Mesendoderm (in vitro differentiated cells): ENCODE results near the gene UTP18.

Experiments
- DNase-seq: peaks from one replicate; pipeline ENCODE4 v3.0.0; 2013
- H2AK5ac ChIP-seq: 2 replicates; pipeline ENCODE4 v1.6.1; 2013; ENCODE audit warnings: low read length, inconsistent platforms
- H2BK120ac ChIP-seq: 2 replicates; pipeline ENCODE4 v1.6.1; 2013; ENCODE audit warnings: low read depth, mild to moderate bottlenecking, low read length, moderate library complexity, mixed read lengths
- H2BK15ac ChIP-seq: replicated peaks from 2 replicates; pipeline ENCODE4 v1.6.1; 2013; ENCODE audit warnings: low read depth, mild to moderate bottlenecking, moderate library complexity
- H2BK5ac ChIP-seq: 2 replicates; pipeline ENCODE4 v1.6.1; 2013; ENCODE audit warnings: low read length, inconsistent platforms
- H3K18ac ChIP-seq: 2 replicates; pipeline ENCODE4 v1.6.1; 2013; ENCODE audit warnings: mild to moderate bottlenecking, low read length, mixed read lengths
- H3K23ac ChIP-seq: one replicate; pipeline ENCODE4 v1.6.1; 2013; ENCODE audit warnings: low read length
- H3K27ac ChIP-seq: 2 replicates; pipeline ENCODE4 v1.5.1; 2013; ENCODE audit warnings: low read depth, mild to moderate bottlenecking, inconsistent platforms, low read length, moderate library complexity
- H3K27me3 ChIP-seq: 2 replicates; pipeline ENCODE4 v1.6.1; 2013; ENCODE audit warnings: low read length, control low read depth, mild to moderate bottlenecking, inconsistent platforms; ENCODE audit not compliant: insufficient read depth, poor library complexity
- H3K36me3 ChIP-seq: 2 replicates; pipeline ENCODE4 v1.6.1; 2013; ENCODE audit warnings: low read length, inconsistent platforms; ENCODE audit not compliant: control insufficient read depth, insufficient read depth
- H3K4ac ChIP-seq: one replicate; pipeline ENCODE4 v1.6.1; 2013; ENCODE audit warnings: low read depth, mild to moderate bottlenecking, low read length, moderate library complexity
- H3K4me1 ChIP-seq: 2 replicates; pipeline ENCODE4 v1.6.1; 2013; ENCODE audit warnings: low read depth, low read length, inconsistent platforms; ENCODE audit not compliant: control insufficient read depth
- H3K4me2 ChIP-seq: 2 replicates; pipeline ENCODE4 v1.6.1; 2013; ENCODE audit warnings: low read length
- H3K4me3 ChIP-seq: 2 replicates; pipeline ENCODE4 v1.5.1; 2013; ENCODE audit warnings: mild to moderate bottlenecking, low read length
- H3K56ac ChIP-seq: one replicate; pipeline ENCODE4 v1.6.1; 2013; ENCODE audit warnings: low read length
- H3K79me1 ChIP-seq: 2 replicates; pipeline ENCODE4 v1.6.1; 2013; ENCODE audit warnings: low read length, inconsistent platforms
- H3K79me2 ChIP-seq: 2 replicates; pipeline ENCODE4 v1.6.1; 2013; ENCODE audit warnings: mild to moderate bottlenecking, low read length; ENCODE audit not compliant: control insufficient read depth, insufficient read depth
- H3K9ac ChIP-seq: 2 replicates; pipeline ENCODE4 v1.6.1; 2013; ENCODE audit warnings: low read length, inconsistent platforms
- H4K5ac ChIP-seq: one replicate; pipeline ENCODE4 v1.6.1; 2013; ENCODE audit warnings: low read length
- H4K8ac ChIP-seq: one replicate; pipeline ENCODE4 v1.6.1; 2013; ENCODE audit warnings: low read depth, mild to moderate bottlenecking, control low read depth, low read length, moderate library complexity
- WGBS: extraction: QIAGEN DNeasy Blood & Tissue Kit; methylation state at CpG from one replicate; pipeline ENCODE4 v1.1.7; 2013; ENCODE audit warnings: low lambda C conversion rate, missing lambda C conversion rate; ENCODE audit not compliant: insufficient coverage; ENCODE audit errors: extremely low coverage; 5-methylcytosine and 5-hydroxymethylcytosine counted together

The UTP18 gene

DNA sequence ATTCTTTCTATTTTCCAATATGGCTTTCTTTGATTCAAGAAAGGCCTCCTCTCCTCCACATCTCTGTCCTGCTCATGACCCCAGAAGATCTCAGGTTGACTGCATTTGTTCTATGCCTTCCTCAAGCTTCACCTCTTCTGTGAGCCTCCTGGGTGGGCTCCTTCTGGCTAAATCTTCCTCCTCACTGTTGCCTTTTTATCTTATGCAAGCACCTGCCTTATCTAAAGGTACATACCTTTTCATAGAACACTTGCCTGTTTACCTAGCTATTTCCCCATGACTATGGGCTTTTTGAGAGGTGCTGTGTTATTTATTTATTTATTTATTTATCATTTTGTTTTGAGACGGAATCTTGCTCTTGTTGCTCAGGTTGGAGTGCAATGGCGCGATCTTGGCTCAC is 81.1 kb downstream of the UTP18 start:
- no peaks in the 10 kb centered on the region for H3K79me2 ChIP-seq
- H3K79me1 ChIP-seq = no peaks in the 10 kb centered on the region
- no peak overlapping the region for H4K8ac ChIP-seq
- no peaks in the 10 kb centered on the region for H3K27me3 ChIP-seq
- H3K4ac ChIP-seq = no peak overlapping the region
- H3K36me3 ChIP-seq = no peaks in the 10 kb centered on the region
- no peak overlapping the region for H3K18ac ChIP-seq
- H3K9ac ChIP-seq = no peak overlapping the region
- WGBS = no CpG with 5 or more reads among the region's 3 CpGs
- H2BK120ac ChIP-seq = no peak overlapping the region
- H4K5ac ChIP-seq = no peak overlapping the region
- H3K27ac ChIP-seq = no peak overlapping the region
- no peak overlapping the region for H2AK5ac ChIP-seq
- H3K4me2 ChIP-seq = no peak overlapping the region
- no peaks in the 10 kb centered on the region for H3K4me1 ChIP-seq
- no peak for DNase-seq
- H3K56ac ChIP-seq = no peak overlapping the region
- H2BK5ac ChIP-seq = no peak overlapping the region
- no peak overlapping the region for H2BK15ac ChIP-seq
- no peak overlapping the region for H3K4me3 ChIP-seq
- H3K23ac ChIP-seq = no peak overlapping the region

DNA sequence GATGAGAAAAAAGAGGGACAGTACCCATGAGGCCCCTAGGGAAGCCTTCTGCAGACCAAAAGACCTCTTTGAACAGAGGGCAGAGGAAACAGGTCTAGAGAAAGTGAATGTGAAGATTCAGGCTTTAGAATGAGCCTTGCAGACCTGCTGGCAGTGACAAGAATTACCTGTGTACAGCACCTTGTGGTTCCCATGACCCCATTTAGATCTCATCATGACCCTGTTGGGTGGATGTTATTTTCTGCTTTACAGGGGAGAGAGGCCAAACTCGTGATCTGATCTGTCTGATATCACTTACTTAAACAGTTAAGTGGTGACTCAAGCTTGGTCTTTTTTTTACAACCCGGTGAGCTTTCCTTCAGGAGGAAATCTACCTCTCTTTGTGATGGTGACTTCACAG is 81.9 kb downstream of the UTP18 start:
- H4K8ac ChIP-seq = no peak overlapping the region
- H3K36me3 ChIP-seq = no peaks in the 10 kb centered on the region
- no peak overlapping the region for H2AK5ac ChIP-seq
- H3K56ac ChIP-seq = no peak overlapping the region
- H3K4me3 ChIP-seq = no peak overlapping the region
- H3K79me2 ChIP-seq = no peaks in the 10 kb centered on the region
- no peak overlapping the region for H3K9ac ChIP-seq
- no peaks in the 10 kb centered on the region for H3K79me1 ChIP-seq
- H3K4me2 ChIP-seq = no peak overlapping the region
- H3K18ac ChIP-seq = no peak overlapping the region
- H4K5ac ChIP-seq = no peak overlapping the region
- H3K27me3 ChIP-seq = no peaks in the 10 kb centered on the region
- no peak overlapping the region for H3K23ac ChIP-seq
- no peak for DNase-seq
- WGBS = no CpG with 5 or more reads among the region's 2 CpGs
- no peak overlapping the region for H2BK15ac ChIP-seq
- no peaks in the 10 kb centered on the region for H3K4me1 ChIP-seq
- no peak overlapping the region for H2BK120ac ChIP-seq
- no peak overlapping the region for H2BK5ac ChIP-seq
- H3K27ac ChIP-seq = no peak overlapping the region
- H3K4ac ChIP-seq = no peak overlapping the region

DNA sequence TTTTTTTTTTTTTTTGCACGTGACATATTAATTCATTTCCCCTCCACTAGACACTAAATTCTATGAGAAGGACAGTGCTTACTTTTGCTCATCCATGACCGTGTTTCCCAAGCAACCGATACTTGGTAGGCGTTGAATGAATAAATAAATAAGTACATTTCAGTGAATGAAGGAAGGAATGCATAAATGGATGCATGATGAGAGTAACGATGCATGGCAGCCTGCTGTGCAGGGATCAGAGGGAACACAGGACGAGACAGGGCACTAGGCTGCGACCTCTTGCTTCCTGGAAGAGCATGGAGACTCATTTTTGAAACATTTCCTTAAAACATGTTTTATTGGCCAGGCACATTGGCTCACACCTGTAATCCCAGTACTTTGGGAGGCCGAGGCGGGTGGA is 84.2 kb downstream of the UTP18 start:
- Histone ChIP-seq H3K23ac (no peak overlapping the region), H3K18ac (no peak overlapping the region)

DNA sequence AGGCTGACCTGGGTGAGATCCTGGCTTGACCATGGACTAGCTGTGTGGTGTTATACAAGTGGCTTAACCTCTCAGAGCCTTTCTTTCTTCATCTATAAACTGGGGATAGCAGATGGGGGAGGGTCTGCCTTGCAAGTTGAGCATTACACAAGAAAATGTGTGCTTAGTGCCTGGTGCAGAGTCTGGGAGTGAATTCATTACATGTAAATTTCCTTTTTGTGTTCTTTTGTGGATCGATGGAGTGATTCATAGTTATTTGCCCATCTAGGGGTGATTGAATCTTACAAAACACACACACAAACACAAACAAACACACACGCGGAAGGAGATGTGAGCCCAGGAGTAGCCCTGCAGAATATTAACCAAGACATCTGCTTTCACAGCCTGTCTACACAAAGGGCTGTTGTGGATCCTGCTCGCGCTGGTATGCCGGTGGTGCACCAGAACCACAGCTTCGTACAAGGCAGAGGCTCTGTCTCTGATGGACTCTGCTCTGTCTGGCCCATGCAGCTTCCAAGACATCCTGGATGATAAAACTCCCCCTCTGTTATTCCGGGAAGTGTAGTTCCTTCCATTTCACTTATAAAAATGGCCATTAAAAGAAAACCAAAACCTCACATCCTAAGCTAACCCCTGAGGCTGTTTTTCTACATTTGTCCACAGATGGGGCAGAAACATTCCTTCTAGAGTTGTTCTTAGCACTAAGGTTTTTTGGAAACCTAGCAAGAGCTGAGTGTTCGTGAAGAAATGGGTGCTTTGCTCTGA is 86.1 kb downstream of the UTP18 start:
- no peak overlapping the region for H4K5ac ChIP-seq
- no CpG with 5 or more reads among the region's 9 CpGs for WGBS
- no peak overlapping the region for H3K27ac ChIP-seq
- no peak overlapping the region for H3K4ac ChIP-seq
- no peaks in the 10 kb centered on the region for H3K36me3 ChIP-seq
- no peak for DNase-seq
- H4K8ac ChIP-seq = no peak overlapping the region
- no peaks in the 10 kb centered on the region for H3K79me1 ChIP-seq
- H3K4me3 ChIP-seq = no peak overlapping the region
- no peak overlapping the region for H3K56ac ChIP-seq
- H3K79me2 ChIP-seq = no peaks in the 10 kb centered on the region
- no peak overlapping the region for H3K9ac ChIP-seq
- H3K4me2 ChIP-seq = no peak overlapping the region
- no peak overlapping the region for H2BK15ac ChIP-seq
- no peaks in the 10 kb centered on the region for H3K27me3 ChIP-seq
- H3K18ac ChIP-seq = no peak overlapping the region
- no peaks in the 10 kb centered on the region for H3K4me1 ChIP-seq
- no peak overlapping the region for H2BK120ac ChIP-seq
- H2AK5ac ChIP-seq = no peak overlapping the region
- no peak overlapping the region for H3K23ac ChIP-seq
- H2BK5ac ChIP-seq = no peak overlapping the region

More for the DNA sequence above, 84.2 kb downstream of the UTP18 start:
- H3K36me3 ChIP-seq = no peaks in the 10 kb centered on the region
- H2BK120ac ChIP-seq = no peak overlapping the region
- no peak overlapping the region for H4K8ac ChIP-seq
- no CpG with 5 or more reads among the region's 9 CpGs for WGBS
- H3K79me2 ChIP-seq = no peaks in the 10 kb centered on the region
- H2AK5ac ChIP-seq = no peak overlapping the region
- H3K4ac ChIP-seq = no peak overlapping the region
- no peaks in the 10 kb centered on the region for H3K79me1 ChIP-seq
- no peak overlapping the region for H3K56ac ChIP-seq
- H2BK5ac ChIP-seq = no peak overlapping the region
- no peak overlapping the region for H4K5ac ChIP-seq
- H2BK15ac ChIP-seq = no peak overlapping the region
- H3K4me3 ChIP-seq = no peak overlapping the region
- H3K4me2 ChIP-seq = no peak overlapping the region
- H3K4me1 ChIP-seq = no peaks in the 10 kb centered on the region
- H3K9ac ChIP-seq = no peak overlapping the region
- H3K27ac ChIP-seq = no peak overlapping the region
- H3K27me3 ChIP-seq = no peaks in the 10 kb centered on the region
- no peak for DNase-seq
